DND-41 (cell line): Measurements from ENCODE around the gene SPSB4.

Source experiments
- EZH2 ChIP-seq: IDR thresholded peaks from 3 replicates; pipeline ENCODE4 v1.6.1; 2012; ENCODE audit warnings: borderline replicate concordance, low read depth, mild to moderate bottlenecking, moderate library complexity, low read length, inconsistent platforms; ENCODE audit not compliant: severe bottlenecking
- TF ChIP-seq, protein P1 (sequence below): IDR thresholded peaks from 2 replicates; pipeline ENCODE4 v1.5.1; 2012; ENCODE audit warnings: borderline replicate concordance, low read length, moderate library complexity, mild to moderate bottlenecking; ENCODE audit not compliant: poor library complexity, severe bottlenecking; ENCODE audit errors: extremely low read depth

GRCh38 chr3:141049681-141050080 lies 1.5 kb upstream of the SPSB4 start:
- TF ChIP-seq, protein P1, sequence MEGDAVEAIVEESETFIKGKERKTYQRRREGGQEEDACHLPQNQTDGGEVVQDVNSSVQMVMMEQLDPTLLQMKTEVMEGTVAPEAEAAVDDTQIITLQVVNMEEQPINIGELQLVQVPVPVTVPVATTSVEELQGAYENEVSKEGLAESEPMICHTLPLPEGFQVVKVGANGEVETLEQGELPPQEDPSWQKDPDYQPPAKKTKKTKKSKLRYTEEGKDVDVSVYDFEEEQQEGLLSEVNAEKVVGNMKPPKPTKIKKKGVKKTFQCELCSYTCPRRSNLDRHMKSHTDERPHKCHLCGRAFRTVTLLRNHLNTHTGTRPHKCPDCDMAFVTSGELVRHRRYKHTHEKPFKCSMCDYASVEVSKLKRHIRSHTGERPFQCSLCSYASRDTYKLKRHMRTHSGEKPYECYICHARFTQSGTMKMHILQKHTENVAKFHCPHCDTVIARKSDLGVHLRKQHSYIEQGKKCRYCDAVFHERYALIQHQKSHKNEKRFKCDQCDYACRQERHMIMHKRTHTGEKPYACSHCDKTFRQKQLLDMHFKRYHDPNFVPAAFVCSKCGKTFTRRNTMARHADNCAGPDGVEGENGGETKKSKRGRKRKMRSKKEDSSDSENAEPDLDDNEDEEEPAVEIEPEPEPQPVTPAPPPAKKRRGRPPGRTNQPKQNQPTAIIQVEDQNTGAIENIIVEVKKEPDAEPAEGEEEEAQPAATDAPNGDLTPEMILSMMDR: peak; percentile 60
- TF ChIP-seq EZH2: no peak
